Sigmoid colon (tissue), 7 donors: Measurements from ENCODE around the gene MRPL20. TPM values are rescaled to one million over a fixed set of nuclear protein-coding genes. Genes with fewer than 3 reads are reported as not detected.
"Not testable (repeated sequence)": the region's sequence is repeated elsewhere in the genome, so short reads cannot be mapped to it uniquely, and the experiment has no call there.

Source experiments
- DNase-seq: peaks from one replicate; pipeline ENCODE4 v3.0.0-alpha.2; 2019
- H3K27ac ChIP-seq, 4 donors: fragments of 200-600 bp; sonication (generic); one replicate each; pipeline ENCODE4 v1.5.1; 2016 to 2019; ENCODE audit warnings: mild to moderate bottlenecking in 1 of 4
- H3K27me3 ChIP-seq, 3 donors: fragments of 200-600 bp; sonication (generic); one replicate each; pipeline ENCODE4 v1.5.1; 2019; ENCODE audit warnings: mild to moderate bottlenecking in 1 of 3
- H3K36me3 ChIP-seq, 4 donors: fragments of 200-600 bp; sonication (generic); one replicate each; pipeline ENCODE4 v1.5.1; 2016 to 2019
- H3K4me1 ChIP-seq, 4 donors: fragments of 200-600 bp; sonication (generic); one replicate each; pipeline ENCODE4 v1.5.1; 2017 to 2019
- H3K4me3 ChIP-seq, 4 donors: fragments of 200-600 bp; sonication (generic); one replicate each; pipeline ENCODE4 v1.5.1; 2017 to 2019; ENCODE audit warnings: mild to moderate bottlenecking in 2 of 4, moderate library complexity in 1 of 4
- H3K9me3 ChIP-seq, 4 donors: fragments of 200-600 bp in 3 of 4; sonication (generic) in 3 of 4; one replicate each; pipeline versions ENCODE4 v1.5.1 to v1.6.1; 2013 to 2019
- CTCF ChIP-seq, 4 experiments: fragments of 450-650 bp in 3 of 4; fragments of 200-600 bp in 1 of 4; IDR thresholded peaks; one replicate each; pipeline ENCODE4 v1.5.1; 2016 to 2019; ENCODE audit warnings: antibody characterized with exemption in 4 of 4, mild to moderate bottlenecking in 3 of 4, moderate library complexity in 2 of 4
- EP300 ChIP-seq, 4 donors: sonication (generic); formaldehyde crosslinking; IDR thresholded peaks; one replicate each; pipeline ENCODE4 v1.6.1; 2017; ENCODE audit warnings: antibody characterized with exemption in 4 of 4
- POLR2A ChIP-seq, 2 donors: fragments of 450-650 bp; IDR thresholded peaks; one replicate each; pipeline ENCODE4 v1.6.1; 2016; ENCODE audit warnings: antibody characterized with exemption in 2 of 2, mild to moderate bottlenecking in 2 of 2, moderate library complexity in 2 of 2
- POLR2AphosphoS5 ChIP-seq, 4 donors: sonication (generic); formaldehyde crosslinking; IDR thresholded peaks; one replicate each; pipeline ENCODE4 v1.6.1; 2017; ENCODE audit warnings: antibody characterized with exemption in 4 of 4
- WGBS, 2 donors: extraction: QIAGEN DNeasy Blood & Tissue Kit; methylation state at CpG; one replicate each; pipeline ENCODE4 v1.1.7; 2013; 5-methylcytosine and 5-hydroxymethylcytosine counted together
- intact Hi-C: fragments of 100-400 bp; cut with DNase I; formaldehyde crosslinking; loops from one replicate; pipeline ENCODE4 v1.15.1; 2023
- polyA plus RNA-seq, 3 donors: library from polyadenylated mRNA; stranded (reverse); fragments of 200-250 nt; gene quantifications; one replicate each; pipeline ENCODE4 v1.2.3, GENCODE V29; 2013
- total RNA-seq, 4 donors: library from RNA; depleted of rRNA; stranded (reverse); fragments of >200 nt; gene quantifications; one replicate each; pipeline ENCODE4 v1.1.0, GENCODE V29; 2016
- donor health status: healthy with polysubstance abuse.
- donor health status: Bipolar disorder and iron deficiency.
- donor health status: healthy.

Gene MRPL20
- total and polyA plus RNA-seq, 7 donors = 133 to 235 (median 178) TPM

GRCh38 chr1:1407636-1408318 lies 684 bp upstream of the MRPL20 start:
- peak overlapping the region; percentile 85 to 99 (median 96) for H3K4me3 ChIP-seq
- WGBS, 2 donors = 11 to 15% methylated on average over 41 of the region's 41 CpGs
- TF ChIP-seq POLR2AphosphoS5 (IDR thresholded peaks at IDR 0.05) = no peak
- TF ChIP-seq CTCF (IDR thresholded peaks at IDR 0.05) = peak in 2 of 4 experiments; percentile 17 to 26
- no peak for TF ChIP-seq POLR2A (IDR thresholded peaks at IDR 0.05)
- no peak for TF ChIP-seq EP300 (IDR thresholded peaks at IDR 0.05)

DNA sequence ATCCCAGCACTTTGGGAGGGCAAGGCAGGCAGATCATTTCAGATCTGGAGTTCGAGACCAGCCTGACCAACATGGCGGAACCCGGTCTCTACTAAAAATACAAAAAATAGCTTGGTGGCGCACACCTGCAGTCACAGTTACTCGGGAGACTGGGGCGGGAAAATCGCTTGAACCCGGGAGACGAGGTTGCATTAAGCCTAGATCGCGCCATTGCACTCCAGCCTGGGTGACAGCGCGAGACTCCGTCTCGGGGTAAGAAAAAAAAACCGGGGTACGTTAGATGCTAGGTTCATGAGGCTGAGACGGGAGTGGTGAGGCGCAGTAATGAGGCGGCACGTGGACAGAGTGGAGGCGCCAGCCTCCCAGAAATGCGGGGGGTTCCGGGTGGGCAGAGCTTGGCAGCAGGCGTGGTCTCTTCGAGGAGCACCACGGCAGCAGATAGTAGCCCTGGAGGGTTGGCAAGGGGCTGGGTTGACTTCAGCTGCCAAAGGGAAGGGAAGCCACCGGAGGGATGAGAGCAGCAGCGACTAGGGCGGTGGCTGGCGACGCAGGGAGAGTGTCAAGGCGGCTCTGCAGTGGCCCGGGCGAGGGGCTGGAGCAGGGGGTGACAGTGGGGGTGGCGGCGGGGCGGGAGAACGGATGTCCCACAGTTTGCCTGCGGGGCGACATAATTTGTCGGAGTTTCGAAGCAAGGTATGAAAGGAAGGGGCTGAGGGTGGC lies 832 bp downstream of the MRPL20 start:
- no peak for DNase-seq
- H3K27ac ChIP-seq = peak overlapping the region; percentile 86 to 95 (median 93)
- peaks cover 0 to 48% (median 37%) of the 10 kb centered on the region in 4 donors for H3K4me1 ChIP-seq
- no peak for TF ChIP-seq CTCF (IDR thresholded peaks at IDR 0.05)
- no peak for TF ChIP-seq POLR2AphosphoS5 (IDR thresholded peaks at IDR 0.05)
- no peak for TF ChIP-seq EP300 (IDR thresholded peaks at IDR 0.05)
- no peak for TF ChIP-seq POLR2A (IDR thresholded peaks at IDR 0.05)
- H3K27me3 ChIP-seq = no peaks in the 10 kb centered on the region
- peak overlapping the region; percentile 85 to 99 (median 96) for H3K4me3 ChIP-seq
- WGBS, 2 donors = 39 to 42% methylated on average over 43 of the region's 43 CpGs
- intact Hi-C loops = no loop called here
- H3K9me3 ChIP-seq = no peaks in the 10 kb centered on the region
- H3K36me3 ChIP-seq = peaks cover 0 to 44% (median 22%) of the 10 kb centered on the region in 4 donors

More at GRCh38 chr1:1407636-1408318, 684 bp upstream of the MRPL20 start:
- H3K9me3 ChIP-seq = no peaks in the 10 kb centered on the region
- no peak for DNase-seq
- peak overlapping the region; percentile 86 to 95 (median 93) for H3K27ac ChIP-seq
- H3K36me3 ChIP-seq = peaks cover 0 to 29% (median 14%) of the 10 kb centered on the region in 4 donors
- no peaks in the 10 kb centered on the region for H3K27me3 ChIP-seq
- H3K4me1 ChIP-seq = peaks cover 0 to 44% (median 37%) of the 10 kb centered on the region in 4 donors
- intact Hi-C loops = no loop called here

DNA sequence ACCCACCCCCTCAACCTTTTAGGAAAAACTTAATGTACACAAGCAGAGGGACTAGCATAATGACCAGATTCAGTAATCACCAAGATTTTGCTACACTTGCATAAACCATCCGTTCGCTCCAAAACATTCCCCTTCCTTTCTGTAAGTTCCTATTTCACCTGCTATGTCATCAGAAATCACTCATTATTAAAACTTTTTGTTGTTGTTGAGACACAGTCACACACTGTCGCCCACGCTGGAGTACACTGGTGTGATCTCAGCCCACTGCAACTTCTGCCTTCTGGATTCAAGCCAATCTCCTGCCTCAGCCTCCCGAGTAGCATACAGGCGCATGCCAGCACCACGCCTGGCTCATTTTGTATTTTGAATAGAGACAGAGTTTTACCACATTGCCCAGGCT lies 3.4 kb downstream of the MRPL20 start:
- Histone ChIP-seq H3K36me3 (peaks cover 3 to 53% (median 28%) of the 10 kb centered on the region in 4 donors), H3K27me3 (no peaks in the 10 kb centered on the region), H3K4me3 (no peak overlapping the region), H3K27ac (no peak overlapping the region), H3K4me1 (peaks cover 0 to 58% (median 39%) of the 10 kb centered on the region in 4 donors), H3K9me3 (no peaks in the 10 kb centered on the region)
- intact Hi-C loops = no loop called here
- TF ChIP-seq POLR2A (IDR thresholded peaks at IDR 0.05) (no peak), CTCF (IDR thresholded peaks at IDR 0.05) (no peak), POLR2AphosphoS5 (IDR thresholded peaks at IDR 0.05) (no peak), EP300 (IDR thresholded peaks at IDR 0.05) (no peak)
- 87% methylated on average over 7 of the region's 7 CpGs for WGBS, 2 donors
- DNase-seq = no peak

DNA sequence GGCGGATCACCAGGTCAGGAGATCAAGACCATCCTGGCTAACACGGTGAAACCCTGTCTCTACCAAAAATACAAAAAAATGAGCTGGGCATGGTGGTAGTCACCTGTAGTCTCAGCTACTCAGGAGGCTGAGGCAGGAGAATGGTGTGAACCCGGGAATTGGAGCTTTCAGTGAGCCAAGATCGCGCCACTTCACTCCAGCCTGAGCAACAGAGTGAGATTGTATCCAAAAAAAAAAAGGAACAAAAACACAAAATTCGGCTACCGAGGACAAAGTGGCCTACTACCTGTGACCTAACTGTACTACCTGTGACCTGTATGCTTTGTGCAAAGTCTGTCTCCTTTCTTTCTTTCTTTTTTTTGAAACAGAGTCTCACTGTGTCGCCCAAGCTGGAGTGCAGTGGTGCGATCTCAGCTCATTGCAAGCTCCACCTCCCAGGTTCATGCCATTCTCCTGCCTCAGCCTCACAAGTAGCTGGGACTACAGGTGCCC lies 4.1 kb downstream of the MRPL20 start:
- Histone ChIP-seq H3K4me1 (peaks cover 0 to 58% (median 38%) of the 10 kb centered on the region in 4 donors), H3K36me3 (peaks cover 3 to 55% (median 28%) of the 10 kb centered on the region in 4 donors)
- H3K27me3 ChIP-seq, intact Hi-C loops, H3K9me3 ChIP-seq, H3K4me3 ChIP-seq, DNase-seq, H3K27ac ChIP-seq: not testable (repeated sequence)
- 86 to 88% methylated on average over 9 of the region's 9 CpGs for WGBS, 2 donors
